ENCODE results near the gene FAM3D.

- TF ChIP-seq CTCF (IDR thresholded peaks at IDR 0.05) (no peak), POLR2A (IDR thresholded peaks at IDR 0.05) (no peak)
These were observed 81.9 kb downstream of the FAM3D start for GRCh38 chr3:58584690-58585004.

Measured in testis (tissue), 2 donors.